Gastroesophageal sphincter (tissue), 4 donors: ENCODE measurements around the gene PTPRG. TPM values are rescaled to one million over a fixed set of nuclear protein-coding genes. Genes with fewer than 3 reads are reported as not detected.

Experiments used
- ATAC-seq: fragments of 150-250 bp; one replicate; pipeline ENCODE4 v1.9.1; 2016; ENCODE audit warnings: mild to moderate bottlenecking, moderate library complexity
- H3K27ac ChIP-seq, 4 donors: fragments of 200-600 bp; sonication (generic) in 3 of 4; 1 replicate in 3 of 4; 2 replicates in 1 of 4; pipeline ENCODE4 v1.5.1; 2016 to 2019
- H3K27me3 ChIP-seq: fragments of 200-600 bp; sonication (generic); one replicate; pipeline ENCODE4 v1.5.1; 2019
- H3K36me3 ChIP-seq, 2 donors: fragments of 200-600 bp; sonication (generic); one replicate each; pipeline ENCODE4 v1.5.1; 2019; ENCODE audit warnings: control low read depth in 1 of 2
- H3K4me1 ChIP-seq, 3 donors: fragments of 200-600 bp; sonication (generic); 1 replicate in 2 of 3; 2 replicates in 1 of 3; pipeline ENCODE4 v1.5.1; 2016 to 2019; ENCODE audit warnings: control low read depth in 2 of 3
- H3K4me3 ChIP-seq, 2 donors: fragments of 200-600 bp; sonication (generic); one replicate each; pipeline ENCODE4 v1.5.1; 2019; ENCODE audit warnings: mild to moderate bottlenecking in 1 of 2, moderate library complexity in 1 of 2
- H3K9me3 ChIP-seq, 3 donors: fragments of 200-600 bp; sonication (generic); one replicate each; pipeline ENCODE4 v1.5.1; 2017 to 2019; ENCODE audit warnings: control low read depth in 2 of 3
- EP300 ChIP-seq: sonication (generic); formaldehyde crosslinking; IDR thresholded peaks from one replicate; pipeline ENCODE4 v1.6.1; 2017; ENCODE audit warnings: antibody characterized with exemption, mild to moderate bottlenecking
- POLR2A ChIP-seq, 2 donors: fragments of 450-650 bp; IDR thresholded peaks; one replicate each; pipeline ENCODE4 v1.6.1; 2017; ENCODE audit warnings: antibody characterized with exemption in 2 of 2, mild to moderate bottlenecking in 2 of 2, moderate library complexity in 1 of 2
- POLR2AphosphoS5 ChIP-seq: sonication (generic); formaldehyde crosslinking; IDR thresholded peaks from one replicate; pipeline ENCODE4 v1.6.1; 2017; ENCODE audit warnings: antibody characterized with exemption
- WGBS, 2 donors: methylation state at CpG; one replicate each; pipeline ENCODE4 v1.1.5; 2018; ENCODE audit warnings: low coverage in 1 of 2; 5-methylcytosine and 5-hydroxymethylcytosine counted together
- total RNA-seq, 4 donors: library from RNA; depleted of rRNA; stranded (reverse); fragments of >200 nt; gene quantifications; one replicate each; pipeline ENCODE4 v1.1.0, GENCODE V29; 2016
- TF ChIP-seq, protein P1 (sequence below), 4 experiments: fragments of 200-600 bp in 2 of 4; fragments of 450-650 bp in 2 of 4; sonication (generic) in 1 of 4; IDR thresholded peaks; one replicate each; pipeline ENCODE4 v1.5.1; 2017 to 2019; ENCODE audit warnings: antibody characterized with exemption in 4 of 4, mild to moderate bottlenecking in 2 of 4, moderate library complexity in 2 of 4

PTPRG gene
- total RNA-seq, 4 donors from 2014 or later = 48.7 to 81.9 (median 52.8) TPM

DNA sequence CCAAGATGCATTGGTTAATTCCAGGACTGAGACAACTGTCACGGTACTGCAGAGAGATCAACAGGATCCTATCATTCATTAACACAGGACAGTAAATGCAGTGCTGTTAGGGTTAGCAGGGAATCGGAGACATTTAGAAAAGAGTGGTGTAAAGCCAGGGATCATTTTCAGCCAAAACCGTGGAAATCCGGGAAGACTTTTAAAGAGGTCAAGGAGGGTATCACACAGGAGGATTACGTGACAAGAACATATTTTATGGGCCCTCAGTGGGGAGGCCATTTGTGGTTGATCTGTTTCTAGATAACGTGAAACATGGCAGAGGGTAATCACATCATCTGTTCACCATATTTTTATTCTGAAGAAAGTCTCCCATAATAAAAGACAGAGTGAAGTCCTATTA is 216.1 kb downstream of the PTPRG start:
- WGBS, 2 donors = 81 to 83% methylated on average over 6 of the region's 6 CpGs
- no peak for ATAC-seq
- Histone ChIP-seq H3K27me3 (no peaks in the 10 kb centered on the region), H3K9me3 (no peaks in the 10 kb centered on the region), H3K4me3 (no peak overlapping the region), H3K4me1 (peaks cover 0 to 21% (median 10%) of the 10 kb centered on the region in 3 donors), H3K36me3 (no peaks in the 10 kb centered on the region), H3K27ac (no peak overlapping the region)
- TF ChIP-seq POLR2AphosphoS5 = no peak
- no peak for TF ChIP-seq POLR2A (IDR thresholded peaks at IDR 0.05)
- TF ChIP-seq EP300 = no peak
- TF ChIP-seq, protein P1, sequence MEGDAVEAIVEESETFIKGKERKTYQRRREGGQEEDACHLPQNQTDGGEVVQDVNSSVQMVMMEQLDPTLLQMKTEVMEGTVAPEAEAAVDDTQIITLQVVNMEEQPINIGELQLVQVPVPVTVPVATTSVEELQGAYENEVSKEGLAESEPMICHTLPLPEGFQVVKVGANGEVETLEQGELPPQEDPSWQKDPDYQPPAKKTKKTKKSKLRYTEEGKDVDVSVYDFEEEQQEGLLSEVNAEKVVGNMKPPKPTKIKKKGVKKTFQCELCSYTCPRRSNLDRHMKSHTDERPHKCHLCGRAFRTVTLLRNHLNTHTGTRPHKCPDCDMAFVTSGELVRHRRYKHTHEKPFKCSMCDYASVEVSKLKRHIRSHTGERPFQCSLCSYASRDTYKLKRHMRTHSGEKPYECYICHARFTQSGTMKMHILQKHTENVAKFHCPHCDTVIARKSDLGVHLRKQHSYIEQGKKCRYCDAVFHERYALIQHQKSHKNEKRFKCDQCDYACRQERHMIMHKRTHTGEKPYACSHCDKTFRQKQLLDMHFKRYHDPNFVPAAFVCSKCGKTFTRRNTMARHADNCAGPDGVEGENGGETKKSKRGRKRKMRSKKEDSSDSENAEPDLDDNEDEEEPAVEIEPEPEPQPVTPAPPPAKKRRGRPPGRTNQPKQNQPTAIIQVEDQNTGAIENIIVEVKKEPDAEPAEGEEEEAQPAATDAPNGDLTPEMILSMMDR (IDR thresholded peaks at IDR 0.05) = no peak

DNA sequence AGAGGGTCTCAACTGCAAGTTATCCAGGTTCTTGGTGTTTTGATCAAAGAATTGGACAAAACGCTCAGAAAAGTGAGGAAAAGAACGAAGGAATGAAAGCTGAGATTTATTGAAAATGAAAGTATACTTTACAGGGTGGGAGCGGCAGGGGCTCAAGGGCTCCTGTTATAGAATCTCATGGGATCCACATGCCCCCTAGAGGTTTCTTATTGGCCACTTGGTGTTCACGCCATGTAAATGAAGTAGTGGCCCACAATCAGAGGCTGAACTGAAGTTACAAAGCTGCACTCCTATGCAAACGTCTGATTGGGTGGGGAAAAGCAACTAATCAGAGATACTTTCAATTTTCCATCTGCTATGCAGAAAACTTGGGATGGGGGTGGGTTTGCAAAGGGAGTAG is 216.7 kb downstream of the PTPRG start:
- no peaks in the 10 kb centered on the region for H3K36me3 ChIP-seq
- H3K27ac ChIP-seq = no peak overlapping the region
- no peaks in the 10 kb centered on the region for H3K27me3 ChIP-seq
- H3K9me3 ChIP-seq = no peaks in the 10 kb centered on the region
- H3K4me3 ChIP-seq = no peak overlapping the region
- no peak for ATAC-seq
- peaks cover 0 to 21% (median 10%) of the 10 kb centered on the region in 3 donors for H3K4me1 ChIP-seq
- TF ChIP-seq POLR2A (IDR thresholded peaks at IDR 0.05) (no peak), EP300 (no peak), POLR2AphosphoS5 (no peak)
- TF ChIP-seq, protein P1 (IDR thresholded peaks at IDR 0.05) = no peak
- WGBS, 2 donors = 91 to 100% methylated on average over 3 to 5 of the region's 5 CpGs

GRCh38 chr3:61780016-61780415 is 218.6 kb downstream of the PTPRG start:
- H3K36me3 ChIP-seq = no peaks in the 10 kb centered on the region
- ATAC-seq = no peak
- H3K4me1 ChIP-seq = peaks cover 0 to 7% (median 3%) of the 10 kb centered on the region in 3 donors
- H3K27me3 ChIP-seq = no peaks in the 10 kb centered on the region
- H3K4me3 ChIP-seq = no peak overlapping the region
- no peaks in the 10 kb centered on the region for H3K9me3 ChIP-seq
- 56 to 100% methylated on average over 1 to 2 of the region's 2 CpGs for whole genome bisulfite sequencing, 2 donors
- no peak for TF ChIP-seq EP300
- no peak for TF ChIP-seq POLR2AphosphoS5
- no peak for TF ChIP-seq POLR2A (IDR thresholded peaks at IDR 0.05)
- TF ChIP-seq, protein P1 (IDR thresholded peaks at IDR 0.05) = no peak
- no peak overlapping the region for H3K27ac ChIP-seq

- H3K27ac ChIP-seq = no peak overlapping the region
- no peak overlapping the region for H3K4me3 ChIP-seq
- no peaks in the 10 kb centered on the region for H3K27me3 ChIP-seq
- 85 to 86% methylated on average over 3 of the region's 3 CpGs for WGBS, 2 donors
- peaks cover 0 to under 1% (median 0%) of the 10 kb centered on the region in 3 donors for H3K9me3 ChIP-seq
- ATAC-seq = no peak
- TF ChIP-seq, protein P1 (IDR thresholded peaks at IDR 0.05) = no peak
- TF ChIP-seq EP300 (no peak), POLR2A (IDR thresholded peaks at IDR 0.05) (no peak), POLR2AphosphoS5 (no peak)
- peaks cover 0 to 4% (median 3%) of the 10 kb centered on the region in 3 donors for H3K4me1 ChIP-seq
- no peaks in the 10 kb centered on the region for H3K36me3 ChIP-seq
These were observed 219.3 kb downstream of the PTPRG start for GRCh38 chr3:61780455-61781228.
